ENCODE results near the gene FALEC.

The FALEC gene

DNA sequence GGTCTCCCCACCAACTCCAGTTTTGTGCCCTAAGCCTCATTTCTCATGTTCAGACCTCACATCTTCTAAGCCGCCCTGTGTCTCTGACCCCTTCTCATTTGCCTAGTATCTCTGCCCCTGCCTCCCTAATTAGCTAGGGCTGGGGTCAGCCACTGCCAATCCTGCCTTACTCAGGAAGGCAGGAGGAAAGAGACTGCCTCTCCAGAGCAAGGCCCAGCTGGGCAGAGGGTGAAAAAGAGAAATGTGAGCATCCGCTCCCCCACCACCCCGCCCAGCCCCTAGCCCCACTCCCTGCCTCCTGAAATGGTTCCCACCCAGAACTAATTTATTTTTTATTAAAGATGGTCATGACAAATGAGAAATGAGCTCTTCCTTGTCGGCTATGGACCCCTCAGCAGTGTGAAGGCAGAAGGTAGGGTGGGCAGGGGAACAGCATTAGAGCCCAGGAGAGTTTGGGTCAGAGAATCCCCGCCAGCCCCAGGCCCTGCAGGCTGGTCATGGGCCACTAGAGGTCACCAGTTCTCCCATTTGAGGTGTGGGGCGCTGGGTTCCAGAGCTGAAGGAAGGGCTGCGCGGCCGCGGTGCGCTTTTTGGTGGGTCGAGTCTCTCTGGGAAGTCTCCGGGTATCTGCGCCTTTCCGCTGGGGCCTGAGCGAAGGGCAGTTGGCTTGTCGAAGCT is 45.2 kb downstream of the FALEC start:
- peak; percentile 86 to 88 for DNase-seq

DNA sequence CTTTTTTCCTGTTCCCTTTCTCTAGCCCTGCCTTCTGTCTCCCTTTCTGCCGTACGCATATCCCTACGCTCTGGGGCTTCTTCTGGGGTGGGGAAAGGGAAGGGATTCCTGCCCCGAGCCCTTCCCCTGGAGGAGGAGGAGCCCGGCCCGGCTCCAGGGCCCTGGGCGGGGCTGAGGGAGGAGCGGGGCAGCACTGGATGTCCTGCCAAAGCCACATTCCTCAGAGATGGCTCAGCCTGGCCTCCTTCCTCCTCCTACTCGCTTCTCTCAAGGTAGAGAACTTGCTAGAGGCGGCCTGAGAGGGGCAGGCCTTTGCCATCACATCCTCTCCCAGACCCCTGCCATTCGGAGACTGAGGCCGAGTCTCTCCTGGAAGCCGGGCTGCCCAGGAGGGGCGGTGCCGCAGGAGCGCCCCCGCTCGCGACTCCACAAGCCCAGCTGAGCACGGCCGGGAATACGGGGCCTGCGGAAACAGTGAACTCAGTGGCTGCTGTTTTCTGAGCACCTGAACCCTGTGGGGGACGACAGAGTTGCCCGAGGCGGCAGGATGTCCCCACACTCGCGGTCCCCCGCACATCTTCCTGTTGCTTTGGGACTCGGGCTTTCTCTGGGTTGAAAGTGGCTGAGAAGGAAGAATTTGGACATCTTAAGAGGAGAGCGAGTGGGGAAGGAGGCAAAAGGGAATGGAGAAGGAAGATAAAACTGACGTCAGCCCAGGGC is 45.9 kb downstream of the FALEC start:
- peak; percentile 70 to 75 for DNase-seq

- DNase-seq, result peak; percentile 90 to 94
Observed at GRCh38 chr1:150561974-150562445, 46.5 kb downstream of the FALEC start.

DNA sequence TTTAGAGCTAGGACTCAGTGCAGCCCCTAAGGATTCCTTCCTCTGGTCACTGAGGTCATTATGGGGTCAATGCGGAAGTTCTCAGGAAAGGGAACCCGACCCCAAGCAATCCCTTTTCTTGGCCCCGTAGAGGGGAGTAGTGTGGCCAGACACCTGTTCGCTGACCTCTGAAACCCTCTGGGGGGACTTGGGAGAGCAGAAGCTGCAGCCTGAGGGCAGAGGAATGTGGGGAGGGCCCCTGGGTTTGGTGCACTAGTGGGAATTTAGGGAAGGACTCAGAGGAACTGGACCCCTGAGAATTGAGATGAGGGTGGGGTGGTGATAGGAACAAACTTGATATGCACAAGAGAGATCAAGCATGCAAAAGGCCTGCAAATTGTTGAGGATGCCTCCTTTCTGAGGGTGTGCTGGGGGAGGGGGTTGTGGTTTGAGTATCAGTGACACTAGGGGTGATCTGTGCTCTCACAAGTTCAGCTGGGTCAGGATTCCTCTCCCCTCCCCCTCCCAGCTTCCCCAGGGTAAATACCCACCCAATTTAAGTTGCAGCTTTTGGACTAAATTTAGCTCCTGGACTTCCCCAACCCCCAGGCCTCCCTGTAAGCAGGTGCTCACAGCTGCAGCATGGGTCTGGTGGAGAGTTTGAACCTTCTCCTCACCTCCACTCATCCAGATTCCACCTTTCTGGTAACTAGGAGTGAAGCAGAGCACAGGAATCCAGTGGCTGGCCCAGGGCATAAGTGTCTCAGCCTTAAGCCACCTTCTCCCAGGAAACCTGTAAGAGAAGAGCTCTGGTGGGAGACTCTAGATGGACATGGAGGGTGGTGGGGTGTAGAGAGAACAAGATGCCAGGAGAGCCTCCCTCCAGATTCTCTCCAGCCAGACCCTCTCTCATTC is 47.1 kb downstream of the FALEC start:
- DNase-seq, result peak; percentile 88 to 93

GRCh38 chr1:150563340-150564038 is 47.9 kb downstream of the FALEC start:
- DNase-seq, result peak; percentile 74 to 88

DNA sequence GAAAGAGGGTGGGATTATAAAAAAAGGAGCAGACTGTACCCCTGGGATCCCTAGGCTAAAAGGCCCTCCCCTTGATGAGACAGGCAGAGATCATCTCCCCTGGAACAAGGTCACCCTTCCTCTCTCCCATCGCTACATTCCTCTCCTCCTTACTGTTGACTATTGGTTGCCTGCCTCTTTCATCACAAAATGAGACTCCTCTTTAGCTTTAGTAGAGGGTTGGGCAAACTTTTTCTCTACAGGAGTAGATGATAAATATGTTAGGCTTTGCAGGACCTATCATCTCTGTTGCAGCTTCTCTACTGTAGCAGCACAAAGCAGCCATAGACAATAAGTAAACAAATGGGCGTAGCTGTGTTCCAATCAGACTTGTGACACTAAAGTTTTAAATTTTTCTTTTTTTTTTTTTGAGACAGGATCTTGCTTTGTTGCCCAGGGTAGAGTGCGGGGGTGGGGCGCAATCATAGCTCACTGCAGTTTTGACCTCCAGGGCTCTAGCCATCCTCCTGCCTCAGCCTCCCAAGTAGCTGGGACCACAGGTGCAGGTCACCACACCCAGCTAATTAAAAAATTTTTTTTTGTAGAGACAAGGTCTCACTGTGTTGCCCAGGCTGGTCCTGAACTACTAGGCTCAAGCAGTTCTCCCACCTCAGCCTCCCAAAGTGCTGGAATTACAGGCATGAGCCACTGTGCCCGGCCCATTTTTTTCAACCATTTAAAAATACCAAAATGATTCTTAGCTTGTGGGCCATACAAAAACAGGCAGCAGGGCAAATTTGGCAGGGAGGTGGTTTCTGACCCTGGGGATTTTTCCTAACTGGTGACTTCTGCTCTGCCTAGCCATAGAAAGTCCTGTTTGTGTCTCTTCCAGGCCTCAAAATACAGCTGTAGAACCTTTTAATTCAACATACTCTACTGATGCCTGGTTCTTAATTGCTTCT is 48.8 kb downstream of the FALEC start:
- peak; percentile 40 to 54 for DNase-seq

GRCh38 chr1:150565240-150565991 is 49.9 kb downstream of the FALEC start:
- DNase-seq, result peak in 1 of 2 donors; percentile 13

GRCh38 chr1:150566589-150567340 is 51.2 kb downstream of the FALEC start:
- DNase-seq, result peak; percentile 20 to 32

DNA sequence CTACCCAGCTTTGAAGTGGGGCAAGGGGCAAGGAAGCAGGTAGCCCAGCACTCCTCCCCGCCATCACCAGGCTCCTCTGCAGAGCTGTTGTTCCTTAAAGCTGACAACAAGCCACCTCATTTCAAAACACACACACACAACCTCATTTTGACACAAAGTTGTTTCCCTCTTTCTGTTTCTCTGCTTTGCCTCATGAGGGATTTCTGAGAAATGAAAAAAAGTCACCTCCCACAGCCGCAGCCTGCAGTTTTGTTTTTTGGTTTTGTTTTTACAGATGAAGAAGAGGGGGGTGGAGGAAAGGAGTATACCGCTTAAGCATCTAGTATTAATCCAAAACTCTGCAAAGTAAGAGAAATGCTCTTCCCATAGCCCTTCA is 51.8 kb downstream of the FALEC start:
- peak; percentile 81 to 90 for DNase-seq

DNA sequence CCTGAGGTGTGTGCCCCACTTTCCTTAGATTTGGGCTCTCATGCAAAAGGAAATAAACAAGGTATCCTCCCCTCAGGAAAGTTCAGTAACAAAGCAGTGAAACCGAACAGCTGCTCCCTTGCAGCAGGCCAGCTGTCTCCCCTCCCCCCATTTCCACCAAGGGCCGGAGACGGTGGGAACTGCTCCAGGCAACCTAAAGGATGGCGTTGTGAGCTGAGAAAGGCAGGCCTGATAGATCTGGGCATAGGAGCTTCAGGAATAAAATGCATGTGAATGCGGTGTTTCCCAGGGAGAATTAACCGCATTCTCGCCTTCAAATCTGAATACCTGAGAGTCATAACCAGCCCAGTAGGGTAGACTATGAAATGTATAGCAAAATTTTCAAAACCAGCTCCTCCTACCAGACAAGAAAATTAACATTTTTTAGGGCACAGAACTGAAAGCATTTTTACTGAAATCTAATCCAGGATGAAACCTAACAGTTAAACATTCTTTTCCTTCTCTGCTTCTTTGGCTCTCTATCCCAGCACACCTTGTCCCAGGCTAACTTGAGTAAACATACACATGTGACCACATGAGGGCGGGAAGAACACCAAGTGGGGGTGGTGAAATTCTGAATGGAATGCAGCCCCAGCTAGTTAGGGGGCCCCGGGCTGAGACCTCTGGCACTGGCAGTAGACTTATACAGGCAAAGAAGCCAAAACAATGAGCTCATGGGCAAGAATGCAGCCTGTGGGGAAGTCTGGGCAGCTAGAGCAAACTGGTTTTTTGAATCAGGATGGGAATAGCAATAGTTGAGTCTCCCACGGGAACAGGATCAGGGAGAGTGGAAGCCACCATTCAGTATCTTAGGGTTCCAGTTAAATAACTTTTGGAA is 52.4 kb downstream of the FALEC start:
- DNase-seq, result peak; percentile 63 to 65

DNA sequence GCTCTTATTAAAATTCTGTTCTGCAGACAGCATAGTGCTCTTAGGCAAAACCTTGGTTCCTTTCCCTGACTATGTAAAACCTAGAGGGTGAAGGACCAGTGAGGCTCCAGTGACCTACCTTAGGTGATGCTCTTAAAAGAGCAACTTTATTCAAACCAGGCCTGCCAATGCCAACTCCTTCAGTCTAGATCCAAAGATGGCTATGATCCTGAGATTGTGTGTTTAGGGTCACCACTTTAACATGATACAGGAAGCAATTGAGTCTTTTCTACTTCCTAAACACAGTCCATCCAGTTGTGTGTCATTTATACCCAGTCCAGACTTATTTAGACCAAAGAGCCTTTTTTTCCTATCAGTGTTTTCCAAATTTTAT is 53.0 kb downstream of the FALEC start:
- peak in 1 of 2 donors; percentile 60 for DNase-seq

DNA sequence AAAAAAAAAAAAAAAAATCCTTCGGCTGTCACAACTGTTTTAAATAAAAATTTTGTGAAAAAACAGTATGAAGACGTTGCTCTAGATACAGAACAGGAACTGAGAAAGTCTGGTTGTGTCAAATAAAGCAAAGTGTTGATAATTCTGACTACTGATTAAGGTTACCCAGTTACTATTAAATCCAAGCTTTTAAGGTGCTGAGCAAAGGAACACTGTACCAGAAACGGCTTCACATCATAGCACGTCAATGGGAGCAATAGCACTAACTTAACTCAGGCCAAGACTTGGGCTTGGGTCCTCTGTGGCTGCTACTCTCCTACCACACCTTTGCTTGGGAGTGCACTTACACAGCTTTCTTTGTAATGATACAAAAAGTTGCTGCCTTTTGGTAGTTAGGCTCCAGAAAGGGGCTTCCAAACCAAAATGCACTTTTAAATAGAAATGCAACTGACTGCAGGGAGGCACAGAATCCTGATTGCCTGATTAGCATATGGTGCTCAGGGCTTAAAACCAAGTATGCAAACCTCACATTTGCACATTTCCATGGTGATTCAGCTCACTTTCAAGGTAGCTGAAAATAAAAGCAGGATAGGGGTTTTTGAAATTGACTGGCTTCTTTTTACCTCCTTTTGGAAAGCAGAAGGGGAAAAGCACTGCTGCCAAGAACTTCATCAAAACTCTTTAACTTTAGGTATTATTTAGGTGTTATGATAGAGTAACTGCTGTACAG is 57.5 kb downstream of the FALEC start:
- peak; percentile 35 to 50 for DNase-seq

DNA sequence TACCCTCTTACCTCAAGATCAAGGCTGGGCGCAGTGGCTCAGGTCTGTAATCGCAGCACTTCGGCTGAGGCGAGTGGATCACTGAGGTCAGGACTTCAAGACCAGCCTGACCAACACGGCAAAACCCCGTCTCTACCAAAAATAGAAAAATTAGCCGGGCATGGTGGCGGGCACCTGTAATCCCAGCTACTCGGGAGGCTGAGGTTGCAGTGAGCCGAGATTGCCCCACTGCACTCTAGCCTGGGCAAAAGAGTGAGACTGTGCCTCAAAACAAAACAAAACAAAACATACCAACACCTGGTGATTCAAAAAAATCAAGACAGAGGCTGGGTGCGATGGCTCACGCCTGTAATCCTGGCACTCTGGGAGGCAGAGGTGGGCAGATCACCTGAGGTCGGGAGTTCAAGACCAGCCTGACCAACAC is 58.1 kb downstream of the FALEC start:
- peak; percentile 37 to 53 for DNase-seq

DNA sequence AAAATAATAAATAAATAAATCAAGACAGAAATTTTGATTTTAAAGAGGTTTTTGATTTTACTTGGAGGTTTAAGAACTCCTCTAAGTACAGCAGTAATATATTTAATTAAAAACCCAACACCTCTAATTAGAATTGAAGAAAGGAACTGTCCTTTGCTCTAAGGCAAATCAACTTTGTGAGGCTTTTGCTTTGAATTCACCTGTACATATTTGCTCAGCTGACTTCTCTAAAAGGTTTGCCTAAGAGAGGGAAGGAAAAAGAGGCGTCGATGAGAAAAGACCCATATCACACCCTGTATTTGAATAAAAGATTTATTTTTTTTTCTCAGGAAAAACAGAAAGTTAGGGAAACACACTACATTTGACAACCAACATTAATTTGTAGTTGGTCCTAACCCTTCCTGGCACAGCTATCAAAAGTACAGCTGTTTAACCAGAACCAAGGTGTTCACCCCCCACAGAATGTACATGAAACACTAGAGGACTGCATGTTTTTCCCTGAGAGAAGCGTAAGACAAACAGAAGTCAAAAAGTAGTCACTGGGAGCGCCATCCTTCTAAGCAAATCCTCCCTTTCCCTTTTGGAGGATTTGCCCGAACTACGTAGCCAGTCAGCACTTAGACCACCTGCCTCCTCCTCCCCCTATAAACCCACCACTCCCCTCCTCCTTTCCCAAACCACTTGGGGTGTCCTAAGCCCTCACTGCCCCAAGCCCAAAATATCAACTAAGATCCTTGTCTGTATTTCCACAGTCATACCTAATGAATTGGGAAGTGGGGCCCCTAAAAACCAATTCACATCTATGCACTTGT is 58.9 kb downstream of the FALEC start:
- DNase-seq, result peak; percentile 14 to 44

- DNase-seq, result peak in 1 of 2 donors; percentile 35
Observed at GRCh38 chr1:150575072-150575489, 59.5 kb downstream of the FALEC start.

DNA sequence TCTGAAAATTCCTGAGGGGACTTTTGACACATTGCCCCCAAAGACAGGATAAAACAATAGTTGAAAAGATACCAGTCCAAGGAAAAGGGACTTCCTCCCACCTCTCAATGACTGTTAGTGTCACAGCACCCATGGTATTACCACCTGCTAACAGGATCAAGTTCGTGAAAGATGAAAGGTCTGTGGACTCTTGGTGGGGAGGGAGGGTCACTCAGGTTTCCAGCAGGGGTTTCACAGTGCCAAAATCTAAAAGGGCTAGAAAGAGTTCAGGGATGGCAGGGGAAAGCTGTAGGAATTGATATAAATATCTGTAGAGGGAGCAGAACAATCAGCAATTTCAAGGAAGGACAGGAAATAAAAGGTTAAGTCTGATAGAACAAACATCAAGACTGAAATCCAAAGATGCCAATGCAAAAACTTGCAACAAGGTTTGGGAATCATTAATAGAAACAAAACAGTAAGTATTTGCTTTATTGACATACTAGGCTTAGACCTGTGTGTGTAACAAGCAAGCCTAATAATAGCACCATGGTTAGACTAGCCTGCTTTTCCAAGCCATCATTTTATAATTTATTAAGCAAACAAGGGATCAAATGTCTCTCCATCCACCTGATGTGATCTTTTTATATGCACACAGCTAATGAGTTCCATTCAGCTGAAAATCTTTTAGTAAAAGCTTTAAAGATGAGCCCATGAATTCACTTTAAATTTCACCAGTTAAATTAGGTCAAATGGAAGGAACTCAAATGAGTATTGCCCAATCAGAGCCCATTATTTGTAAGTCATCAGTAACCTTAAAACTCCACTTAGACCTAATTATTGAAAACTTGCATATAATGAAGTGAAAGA is 60.2 kb downstream of the FALEC start:
- peak in 1 of 2 donors; percentile 41 for DNase-seq
